ENCODE data around the gene PWP2. TPM values are rescaled to one million over a fixed set of nuclear protein-coding genes. Genes with fewer than 3 reads are reported as not detected.
A peak's percentile ranks its signal among the peaks of the same experiment; 100 is the strongest.
"Not testable (repeated sequence)": the region's sequence is repeated elsewhere in the genome, so short reads cannot be mapped to it uniquely, and the experiment has no call there.

Gene PWP2
- total RNA-seq, 4 donors from 2014 or later, result 5.6 to 63.5 (median 10.6) TPM

DNA sequence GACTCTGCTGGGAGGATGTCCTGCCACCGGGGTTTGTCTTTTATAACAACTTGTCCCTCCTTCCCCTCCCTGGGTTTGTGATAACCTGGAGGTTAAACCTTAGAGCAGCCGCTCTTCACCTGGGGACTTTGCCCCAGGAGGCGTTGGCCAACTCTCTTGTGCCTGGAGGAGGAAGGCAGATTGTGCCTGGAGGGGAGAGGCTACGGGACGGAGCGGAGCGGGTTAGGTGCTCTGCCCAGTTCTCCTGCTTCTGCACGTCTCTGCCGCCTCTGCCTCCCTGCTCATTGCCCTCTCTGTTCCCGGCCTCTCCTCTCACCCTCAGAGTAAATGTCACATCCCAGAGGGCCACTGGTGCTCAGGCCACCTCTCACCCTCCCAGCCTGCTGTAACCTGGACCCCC lies 63.1 kb downstream of the PWP2 start:
- H3K27me3 ChIP-seq, H3K4me1 ChIP-seq, H3K27ac ChIP-seq, DNase-seq, H3K36me3 ChIP-seq, H3K4me3 ChIP-seq, H3K9me3 ChIP-seq: not testable (repeated sequence)

DNA sequence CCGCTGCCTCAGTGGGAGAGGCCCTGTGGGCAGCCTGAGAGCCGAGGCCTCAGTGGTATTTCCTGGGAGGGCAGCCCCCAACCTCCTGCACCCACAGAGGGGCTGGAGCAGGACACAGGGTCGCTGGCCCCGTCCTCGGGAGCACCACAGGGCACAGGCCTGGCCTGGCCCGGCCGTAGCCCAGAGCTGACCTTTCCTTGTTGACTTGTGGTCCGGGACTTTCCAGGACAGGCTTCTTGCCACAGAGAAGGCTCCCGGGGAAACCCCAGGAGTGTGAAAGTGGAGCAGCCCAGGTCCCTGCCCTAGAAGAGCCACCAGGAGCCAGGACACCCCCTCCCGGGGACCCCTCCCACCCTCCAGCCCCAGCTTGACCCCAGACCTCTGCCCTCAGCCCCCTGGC lies 63.7 kb downstream of the PWP2 start:
- peak in 1 of 3 donors; percentile 45 for DNase-seq
- H3K27ac ChIP-seq, result peak overlapping the region in 2 of 4 donors; percentile 49 to 66
- H3K9me3 ChIP-seq, H3K36me3 ChIP-seq, H3K4me3 ChIP-seq, H3K4me1 ChIP-seq, H3K27me3 ChIP-seq: not testable (repeated sequence)

DNA sequence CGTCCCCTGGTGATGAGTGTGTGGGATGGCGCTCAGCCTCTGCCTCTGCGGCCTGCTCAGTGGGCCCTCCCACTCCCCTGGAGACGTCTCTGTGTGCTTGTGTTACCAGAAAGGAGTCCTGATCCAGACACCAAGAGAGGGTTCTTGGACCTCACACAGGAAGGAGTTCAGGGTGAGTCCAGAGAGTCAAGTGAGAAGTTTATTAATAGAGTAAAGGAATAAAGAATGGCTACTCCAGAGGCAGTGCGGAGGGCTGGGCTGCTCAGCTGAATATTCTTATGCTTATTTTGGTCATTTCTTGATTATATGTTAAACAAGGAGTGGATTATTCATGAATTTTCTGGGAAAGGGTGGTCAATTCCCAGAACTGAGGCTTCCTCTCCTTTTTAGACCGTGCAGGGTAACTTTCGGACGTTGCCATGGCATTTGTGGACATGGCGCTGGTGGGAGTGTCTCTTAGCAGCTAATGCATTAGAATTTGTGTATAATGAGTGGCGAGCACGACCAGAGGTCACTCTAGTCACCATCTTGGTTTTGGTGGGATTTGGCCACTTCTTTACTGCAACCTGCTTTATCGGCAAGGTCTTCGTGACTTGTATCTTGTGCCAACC lies 64.9 kb downstream of the PWP2 start:
- H3K36me3 ChIP-seq, H3K27ac ChIP-seq, H3K27me3 ChIP-seq, H3K4me3 ChIP-seq, DNase-seq, H3K4me1 ChIP-seq, H3K9me3 ChIP-seq: not testable (repeated sequence)

DNA sequence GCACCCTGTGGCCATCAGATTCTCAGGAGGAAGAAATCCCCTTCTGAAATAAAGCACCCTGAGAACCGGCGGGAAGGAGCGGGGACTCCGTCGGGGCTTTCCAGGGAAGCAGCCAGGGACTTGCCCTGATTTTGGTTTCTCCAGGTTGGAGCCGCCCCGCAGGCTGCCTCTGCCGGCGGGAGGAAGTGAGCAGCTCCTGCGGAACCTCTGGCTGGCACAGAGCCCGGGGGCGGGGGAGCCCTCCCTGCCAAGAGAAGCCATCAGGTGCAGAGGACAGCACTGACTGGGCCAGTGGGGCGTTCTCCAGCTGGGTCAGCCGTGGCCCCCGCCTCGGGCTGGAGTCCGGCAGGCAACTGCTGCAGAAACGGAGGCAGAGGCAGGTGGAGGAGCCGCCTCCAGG lies 65.5 kb downstream of the PWP2 start:
- not testable (repeated sequence) for H3K4me3 ChIP-seq, H3K27ac ChIP-seq, DNase-seq, H3K27me3 ChIP-seq, H3K9me3 ChIP-seq, H3K36me3 ChIP-seq, H3K4me1 ChIP-seq

DNA sequence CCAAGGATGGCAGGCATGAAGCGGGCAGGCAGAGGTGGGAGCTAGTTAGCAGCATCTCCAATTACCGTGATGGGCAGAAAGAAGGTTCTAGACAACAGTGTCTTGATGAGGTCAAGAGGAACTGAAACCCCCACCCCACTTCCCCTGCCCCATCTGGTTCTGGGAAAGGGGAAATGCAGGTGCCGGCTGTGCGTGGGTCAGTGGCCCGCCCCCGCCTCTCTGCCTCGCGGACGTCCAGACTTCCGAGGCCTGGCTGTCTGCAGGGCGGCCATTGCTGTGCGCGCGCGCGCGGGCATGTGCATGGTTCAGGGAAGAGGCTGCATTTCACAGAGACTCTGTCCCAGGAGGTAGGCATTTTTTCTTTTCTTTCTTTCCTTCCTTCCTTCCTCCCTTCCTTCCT lies 68.0 kb downstream of the PWP2 start:
- not testable (repeated sequence) for H3K9me3 ChIP-seq, H3K4me3 ChIP-seq, H3K27ac ChIP-seq, H3K4me1 ChIP-seq, H3K36me3 ChIP-seq, DNase-seq, H3K27me3 ChIP-seq

DNA sequence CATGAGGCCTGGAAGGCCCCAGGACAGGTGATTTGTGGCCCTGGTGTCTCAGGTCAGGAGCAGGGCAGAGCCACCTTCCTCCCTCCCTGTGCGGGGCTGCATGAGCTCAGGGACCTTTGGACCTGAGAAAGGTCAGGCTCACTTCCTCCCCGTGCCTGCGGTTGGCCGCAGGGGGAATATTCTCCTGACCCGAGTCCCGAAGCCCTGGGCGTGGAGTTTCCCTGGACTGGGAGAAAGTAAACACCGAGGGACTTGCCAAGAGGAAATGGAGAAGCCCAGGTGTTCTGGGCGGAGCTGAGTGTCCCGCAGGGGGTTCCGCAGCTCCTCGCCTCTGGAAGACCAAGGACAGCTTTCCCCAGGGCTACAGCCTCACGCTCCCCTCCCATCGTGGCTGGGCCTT lies 68.9 kb downstream of the PWP2 start:
- DNase-seq, result peak in 1 of 3 donors; percentile 47
- not testable (repeated sequence) for H3K4me1 ChIP-seq, H3K27me3 ChIP-seq, H3K27ac ChIP-seq, H3K4me3 ChIP-seq, H3K36me3 ChIP-seq, H3K9me3 ChIP-seq

Other genes with a start within 250 kb of the PWP2 start
- gene AGPAT3, start 242.2 kb upstream of the PWP2 start, total RNA-seq, result 100 to 1,000 TPM in 3 of 4 donors, 10 to 100 TPM in 1; 63.5 to 225 (median 161) TPM
- 100 to 1,000 TPM in 1 of 4 donors, 10 to 100 TPM in 3; 62.2 to 153 (median 93.0) TPM for gene TRAPPC10, start 95.1 kb upstream of the PWP2 start, total RNA-seq
- 10 to 100 TPM; 16.5 to 42.9 (median 23.0) TPM for gene GATD3, start 26.3 kb downstream of the PWP2 start, total RNA-seq
- 10 to 100 TPM in 2 of 4 donors, 1 to 10 TPM in 2; 6.3 to 38.0 (median 9.3) TPM for gene ICOSLG, start 133.5 kb downstream of the PWP2 start, total RNA-seq
- gene DNMT3L, start 154.5 kb downstream of the PWP2 start, total RNA-seq, result not detected
- 1 to 10 TPM in 1 of 4 donors, not detected in 3; 1.7 TPM for gene AIRE, start 178.5 kb downstream of the PWP2 start, total RNA-seq
- gene PFKL, start 192.7 kb downstream of the PWP2 start, total RNA-seq, result 100 to 1,000 TPM; 192 to 404 (median 274) TPM
- gene CFAP410, start 232.0 kb downstream of the PWP2 start, total RNA-seq, result 10 to 100 TPM; 20.5 to 50.6 (median 39.9) TPM
- gene TRPM2, start 246.2 kb downstream of the PWP2 start, total RNA-seq, result 10 to 100 TPM in 1 of 4 donors, 1 to 10 TPM in 3; 1.1 to 27.2 (median 3.3) TPM

Measured in Peyer's patch (tissue), 4 donors.